CD4-positive, alpha-beta memory T cell (primary cell): ENCODE measurements around the gene PACSIN1. TPM values are rescaled to one million over a fixed set of nuclear protein-coding genes. Genes with fewer than 3 reads are reported as not detected.

ENCODE experiments used
- CTCF ChIA-PET: fragments of 350-600 bp; sonication (Branson Sonifier 250); formaldehyde crosslinking; loops from one replicate; lab custom pipeline; 2021; ENCODE audit warnings: inconsistent platforms; ENCODE audit not compliant: partially characterized antibody; lab: Charles Lee
- POLR2A ChIA-PET: fragments of 350-600 bp; sonication (Branson Sonifier 250); formaldehyde crosslinking; loops from one replicate; lab custom pipeline; 2021; ENCODE audit not compliant: partially characterized antibody; lab: Charles Lee
- DNase-seq, 5 donors: peaks; one replicate each; pipeline versions ENCODE4 v3.0.0 to v3.0.0-alpha.2; 2020 to 2022; ENCODE audit warnings: mixed read lengths in 1 of 5
- H3K27ac ChIP-seq: one replicate; pipeline ENCODE4 v1.7.0; 2013; ENCODE audit warnings: low read depth, low read length
- H3K27me3 ChIP-seq: 2 replicates; pipeline ENCODE4 v1.7.0; 2013; ENCODE audit warnings: mild to moderate bottlenecking, low read length, moderate library complexity; ENCODE audit not compliant: insufficient read depth
- H3K36me3 ChIP-seq: 2 replicates; pipeline ENCODE4 v1.7.0; 2013; ENCODE audit warnings: mild to moderate bottlenecking, low read length, moderate library complexity; ENCODE audit not compliant: insufficient read depth
- H3K4me1 ChIP-seq: 2 replicates; pipeline ENCODE4 v1.7.0; 2013; ENCODE audit warnings: mild to moderate bottlenecking, low read length, moderate library complexity; ENCODE audit not compliant: insufficient read depth
- H3K4me3 ChIP-seq, 2 donors: one replicate each; pipeline ENCODE4 v1.7.0; 2013; ENCODE audit warnings: low read length in 2 of 2, mild to moderate bottlenecking in 1 of 2
- H3K9me3 ChIP-seq, 2 donors: one replicate each; pipeline ENCODE4 v1.7.0; 2013; ENCODE audit warnings: low read length in 2 of 2, control low read depth in 1 of 2; ENCODE audit not compliant: control insufficient read depth in 1 of 2
- H3K27ac Mint-ChIP-seq, 7 donors: one replicate each; pipeline ENCODE4 v1.8.0; 2020 to 2021; ENCODE audit warnings: mixed read lengths in 7 of 7, mild to moderate bottlenecking in 6 of 7, inconsistent platforms in 3 of 7, moderate library complexity in 3 of 7
- H3K27me3 Mint-ChIP-seq, 2 donors: one replicate each; pipeline ENCODE4 v1.8.0; 2020 to 2021; ENCODE audit warnings: mixed read lengths in 2 of 2
- H3K36me3 Mint-ChIP-seq, 2 donors: one replicate each; pipeline ENCODE4 v1.8.0; 2020 to 2021; ENCODE audit warnings: mixed read lengths in 2 of 2, inconsistent platforms in 1 of 2, mild to moderate bottlenecking in 1 of 2
- H3K4me1 Mint-ChIP-seq, 4 donors: one replicate each; pipeline ENCODE4 v1.8.0; 2020 to 2021; ENCODE audit warnings: mixed read lengths in 4 of 4, mild to moderate bottlenecking in 1 of 4
- H3K4me3 Mint-ChIP-seq, 8 donors: one replicate each; pipeline ENCODE4 v1.8.0; 2020 to 2021; ENCODE audit warnings: mixed read lengths in 8 of 8, mild to moderate bottlenecking in 7 of 8, moderate library complexity in 6 of 8, inconsistent platforms in 3 of 8
- H3K9me3 Mint-ChIP-seq, 8 donors: one replicate each; pipeline ENCODE4 v1.8.0; 2020 to 2021; ENCODE audit warnings: mixed read lengths in 8 of 8, mild to moderate bottlenecking in 5 of 8, inconsistent platforms in 3 of 8, moderate library complexity in 1 of 8
- intact Hi-C: fragments of 100-400 bp; cut with micrococcal nuclease; formaldehyde crosslinking; loops from one replicate; pipeline ENCODE4 v1.15.1; 2023
- polyA plus RNA-seq, 2 donors: library from polyadenylated mRNA; unstranded; fragments of 300-500 nt; fragmentation: Illumina TruSeq; gene quantifications; one replicate each; pipeline ENCODE4 v1.2.3, GENCODE V29; 2021
- total RNA-seq, 2 experiments: library from RNA; stranded (reverse); gene quantifications; one replicate each; pipeline ENCODE4 v1.2.3, GENCODE V29; 2021

PACSIN1 gene
- total and polyA plus RNA-seq, 4 experiments from 2014 or later = 0.92 to 2.3 (median 2.0) TPM; not detected in 1

GRCh38 chr6:34562861-34563512 is 97.1 kb downstream of the PACSIN1 start:
- intact Hi-C loops = no loop called here
- Mint-ChIP-seq H3K27ac (no peak overlapping the region), H3K36me3 (no peaks in the 10 kb centered on the region), H3K9me3 (peaks cover 0 to 2% (median 0%) of the 10 kb centered on the region in 8 donors), H3K4me1 (no peaks in the 10 kb centered on the region), H3K27me3 (peaks cover 0 to 6% of the 10 kb centered on the region in 2 donors), H3K4me3 (no peak overlapping the region)
- Histone ChIP-seq H3K27me3 (no peaks in the 10 kb centered on the region), H3K4me1 (no peaks in the 10 kb centered on the region), H3K27ac (no peak overlapping the region), H3K4me3 (no peak overlapping the region), H3K36me3 (no peaks in the 10 kb centered on the region), H3K9me3 (no peaks in the 10 kb centered on the region)
- ChIA-PET CTCF (interaction anchor here (0.9 kb wide), 1 partner anchor 47 kb away, joined by 3 read pairs; no protein-coding TSS in a partner anchor), POLR2A (no interaction called here)
- DNase-seq = no peak

DNA sequence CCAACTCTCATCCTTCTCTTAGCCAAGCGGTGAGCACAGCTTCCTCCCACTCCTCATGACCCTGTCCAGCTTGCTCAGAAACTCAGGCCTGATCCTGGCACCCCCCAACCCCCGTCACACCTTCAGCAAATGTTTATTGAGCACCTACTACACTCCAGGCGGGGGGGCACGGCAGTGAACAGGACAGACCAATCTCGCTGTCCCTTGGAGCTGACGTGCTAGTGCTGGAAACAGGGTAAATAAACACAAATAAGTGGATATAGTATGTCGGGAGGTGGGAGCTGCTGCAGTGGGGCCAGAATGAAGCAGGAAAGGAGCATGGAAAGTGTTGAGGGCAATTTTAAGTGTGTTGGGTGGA is 97.6 kb downstream of the PACSIN1 start:
- Histone ChIP-seq H3K27ac (no peak overlapping the region), H3K36me3 (no peaks in the 10 kb centered on the region), H3K4me1 (no peaks in the 10 kb centered on the region), H3K4me3 (no peak overlapping the region), H3K9me3 (no peaks in the 10 kb centered on the region), H3K27me3 (no peaks in the 10 kb centered on the region)
- CTCF ChIA-PET = no interaction called here
- Mint-ChIP-seq H3K36me3 (no peaks in the 10 kb centered on the region), H3K4me1 (no peaks in the 10 kb centered on the region), H3K27ac (peak overlapping the region in 1 of 7 donors; percentile 67), H3K27me3 (peaks cover 0 to 10% of the 10 kb centered on the region in 2 donors), H3K4me3 (no peak overlapping the region), H3K9me3 (peaks cover 0 to 2% (median 0%) of the 10 kb centered on the region in 8 donors)
- DNase-seq = no peak
- POLR2A ChIA-PET = no interaction called here
- intact Hi-C loops = no loop called here

DNA sequence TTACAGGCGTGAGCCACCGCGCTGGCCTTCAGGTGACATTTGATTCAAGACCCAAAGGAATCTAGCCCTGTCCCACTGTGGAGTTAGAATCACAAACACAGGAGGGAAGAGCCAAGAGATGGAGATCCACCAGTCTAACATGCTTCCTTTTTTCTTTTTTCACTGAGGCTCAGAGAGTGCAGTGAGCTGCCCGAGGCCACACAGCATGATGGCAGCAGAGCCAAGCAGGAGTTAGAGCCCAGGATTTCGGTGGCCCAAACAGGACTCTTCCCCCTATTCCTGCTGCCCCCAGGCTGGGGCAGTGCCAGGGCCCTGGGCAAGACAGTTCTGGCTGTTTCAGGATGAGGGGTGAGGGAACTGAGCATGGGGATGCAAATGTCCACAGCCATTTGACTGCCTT is 98.3 kb downstream of the PACSIN1 start:
- Mint-ChIP-seq H3K27ac (no peak overlapping the region), H3K36me3 (no peaks in the 10 kb centered on the region), H3K9me3 (peaks cover 0 to 2% (median 0%) of the 10 kb centered on the region in 8 donors), H3K27me3 (peaks cover 0 to 10% of the 10 kb centered on the region in 2 donors), H3K4me3 (no peak overlapping the region), H3K4me1 (no peaks in the 10 kb centered on the region)
- ChIA-PET CTCF (no interaction called here), POLR2A (no interaction called here)
- no peaks in the 10 kb centered on the region for H3K27me3 ChIP-seq
- H3K4me1 ChIP-seq = no peaks in the 10 kb centered on the region
- intact Hi-C loops = no loop called here
- no peak overlapping the region for H3K4me3 ChIP-seq
- no peak overlapping the region for H3K27ac ChIP-seq
- H3K36me3 ChIP-seq = no peaks in the 10 kb centered on the region
- no peaks in the 10 kb centered on the region for H3K9me3 ChIP-seq
- no peak for DNase-seq

DNA sequence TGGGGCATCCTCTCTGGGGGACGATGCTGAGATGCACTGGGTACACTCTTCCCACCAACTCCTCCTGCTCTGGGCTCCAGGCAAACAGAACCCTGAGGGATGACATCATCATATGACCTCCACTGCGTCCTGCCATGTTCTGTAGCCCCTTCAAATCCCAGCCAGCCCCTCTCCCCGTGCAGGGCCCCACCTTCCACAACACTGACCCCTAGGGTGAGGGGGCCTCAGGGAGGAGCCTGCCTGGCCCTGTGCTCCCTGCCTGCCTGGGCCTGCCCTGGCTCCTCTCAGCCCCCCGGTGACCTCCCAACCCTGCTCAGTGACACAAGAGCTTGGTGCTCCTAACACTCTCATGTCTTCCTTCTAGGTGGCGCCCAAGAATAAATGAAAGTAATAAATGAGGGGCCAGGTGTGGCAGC is 99.9 kb downstream of the PACSIN1 start:
- Mint-ChIP-seq H3K27me3 (peaks cover 3 to 10% of the 10 kb centered on the region in 2 donors), H3K36me3 (no peaks in the 10 kb centered on the region), H3K9me3 (no peaks in the 10 kb centered on the region), H3K4me3 (no peak overlapping the region), H3K27ac (no peak overlapping the region), H3K4me1 (no peaks in the 10 kb centered on the region)
- ChIA-PET CTCF (no interaction called here), POLR2A (no interaction called here)
- H3K36me3 ChIP-seq = no peaks in the 10 kb centered on the region
- intact Hi-C loops = no loop called here
- no peak overlapping the region for H3K4me3 ChIP-seq
- no peaks in the 10 kb centered on the region for H3K4me1 ChIP-seq
- no peaks in the 10 kb centered on the region for H3K27me3 ChIP-seq
- no peak for DNase-seq
- H3K9me3 ChIP-seq = no peaks in the 10 kb centered on the region
- H3K27ac ChIP-seq = no peak overlapping the region

- H3K27me3 Mint-ChIP-seq = peaks cover 5 to 10% of the 10 kb centered on the region in 2 donors
- intact Hi-C loops = no loop called here
- Histone ChIP-seq H3K4me1 (no peaks in the 10 kb centered on the region), H3K36me3 (no peaks in the 10 kb centered on the region), H3K9me3 (no peaks in the 10 kb centered on the region), H3K4me3 (no peak overlapping the region), H3K27ac (no peak overlapping the region), H3K27me3 (no peaks in the 10 kb centered on the region)
- H3K4me3 Mint-ChIP-seq = peak overlapping the region in 1 of 8 donors; percentile 34
- ChIA-PET POLR2A (no interaction called here), CTCF (no interaction called here)
- no peaks in the 10 kb centered on the region for H3K9me3 Mint-ChIP-seq
- H3K36me3 Mint-ChIP-seq = no peaks in the 10 kb centered on the region
- no peaks in the 10 kb centered on the region for H3K4me1 Mint-ChIP-seq
- DNase-seq = no peak
- H3K27ac Mint-ChIP-seq = no peak overlapping the region
These were observed 101.1 kb downstream of the PACSIN1 start for GRCh38 chr6:34566830-34567546.

GRCh38 chr6:34568341-34569201 is 102.7 kb downstream of the PACSIN1 start:
- ChIA-PET POLR2A (no interaction called here), CTCF (no interaction called here)
- no peak for DNase-seq
- H3K27me3 Mint-ChIP-seq = peaks cover 5 to 10% of the 10 kb centered on the region in 2 donors
- intact Hi-C loops = no loop called here
- no peaks in the 10 kb centered on the region for H3K36me3 Mint-ChIP-seq
- H3K9me3 Mint-ChIP-seq = peaks cover 0 to 1% (median 0%) of the 10 kb centered on the region in 8 donors
- H3K4me3 Mint-ChIP-seq = no peak overlapping the region
- H3K4me3 ChIP-seq = no peak overlapping the region
- H3K9me3 ChIP-seq = no peaks in the 10 kb centered on the region
- H3K27me3 ChIP-seq = no peaks in the 10 kb centered on the region
- no peaks in the 10 kb centered on the region for H3K4me1 ChIP-seq
- no peak overlapping the region for H3K27ac ChIP-seq
- peak overlapping the region in 1 of 7 donors; percentile 70 for H3K27ac Mint-ChIP-seq
- H3K4me1 Mint-ChIP-seq = no peaks in the 10 kb centered on the region
- no peaks in the 10 kb centered on the region for H3K36me3 ChIP-seq
